Calu3 (cell line): ENCODE results near the gene ACTL7B. TPM values are rescaled to one million over a fixed set of nuclear protein-coding genes. Genes with fewer than 3 reads are reported as not detected.

Experiments used
- BruUV-seq: library from RNA; stranded (reverse); fragments of 400-500 nt; replicated peaks from 2 replicates; lab custom pipeline; 2021; lab: Mats Ljungman, UMichigan
- CTCF ChIA-PET: fragments of 300-600 bp; sonication (Branson Sonifier 250); formaldehyde crosslinking; loops from one replicate; lab custom pipeline; 2022; ENCODE audit warnings: antibody characterized with exemption; lab: Charles Lee
- DNase-seq: peaks from one replicate; pipeline ENCODE4 v3.0.0; 2022
- H3K27ac Mint-ChIP-seq: one replicate; pipeline ENCODE4 v1.8.0; 2022; ENCODE audit warnings: mixed read lengths; ENCODE audit not compliant: unreplicated experiment
- H3K27me3 Mint-ChIP-seq: one replicate; pipeline ENCODE4 v1.8.0; 2022; ENCODE audit warnings: mixed read lengths; ENCODE audit not compliant: unreplicated experiment
- H3K36me3 Mint-ChIP-seq: one replicate; pipeline ENCODE4 v1.8.0; 2022; ENCODE audit warnings: mild to moderate bottlenecking, moderate library complexity, mixed read lengths; ENCODE audit not compliant: insufficient read depth, unreplicated experiment
- H3K4me1 Mint-ChIP-seq: one replicate; pipeline ENCODE4 v1.8.0; 2022; ENCODE audit warnings: mild to moderate bottlenecking, low read depth, mixed read lengths; ENCODE audit not compliant: unreplicated experiment
- H3K4me3 Mint-ChIP-seq: one replicate; pipeline ENCODE4 v1.8.0; 2022; ENCODE audit warnings: mild to moderate bottlenecking, low read depth, moderate library complexity, mixed read lengths; ENCODE audit not compliant: unreplicated experiment
- H3K9me3 Mint-ChIP-seq: one replicate; pipeline ENCODE4 v1.8.0; 2022; ENCODE audit warnings: low read depth, mixed read lengths; ENCODE audit not compliant: unreplicated experiment
- intact Hi-C: fragments of 100-400 bp; cut with micrococcal nuclease; formaldehyde crosslinking; loops from one replicate; pipeline ENCODE4 v1.10.0; 2022; ENCODE audit not compliant: unreplicated experiment
- total RNA-seq: library from RNA; stranded (reverse); gene quantifications from 2 replicates; pipeline ENCODE4 v1.2.3, GENCODE V29; 2022
- TF ChIP-seq, protein P1 (sequence below): fragments of 200-600 bp; IDR thresholded peaks from one replicate; pipeline ENCODE4 v1.8.0; 2022; ENCODE audit warnings: antibody characterized with exemption; ENCODE audit not compliant: unreplicated experiment

Gene ACTL7B
- total RNA-seq, 1 experiment from 2014 or later = not detected

DNA sequence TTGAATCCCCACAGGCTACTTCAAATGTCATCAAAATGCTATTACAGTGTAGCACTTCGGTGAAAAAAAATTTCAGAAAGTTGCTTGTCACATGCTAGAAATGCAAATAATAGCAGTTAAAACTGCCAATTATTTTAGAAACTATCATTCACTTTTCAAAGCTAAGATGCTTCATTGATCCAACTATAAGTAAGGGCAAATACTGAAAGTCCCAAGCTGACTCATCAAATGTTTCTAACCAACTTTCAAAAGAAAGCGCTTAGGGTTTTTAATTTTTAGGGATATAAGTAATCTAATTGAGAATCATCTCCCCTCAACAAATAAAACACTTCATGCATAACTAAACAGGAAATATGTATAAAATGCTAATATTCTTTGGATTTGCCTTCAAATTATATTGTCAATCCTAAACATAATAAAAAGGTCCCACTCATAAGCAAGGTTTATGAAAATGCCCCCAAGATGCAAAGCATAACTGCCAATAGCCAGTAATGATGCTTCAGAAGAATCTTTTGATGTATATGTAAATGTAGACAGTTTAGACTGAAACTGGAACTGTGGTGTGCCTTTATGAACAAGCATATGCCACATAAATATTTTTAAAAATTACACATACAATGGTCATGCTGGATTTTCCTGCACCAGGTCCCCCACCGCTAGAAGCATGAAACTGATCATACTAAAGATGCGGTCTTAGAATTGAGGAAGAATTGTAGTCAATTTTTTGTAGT, 18.4 kb upstream of the ACTL7B start:
- Mint-ChIP-seq H3K36me3 (peaks cover 5% of the 10 kb centered on the region), H3K4me1 (no peaks in the 10 kb centered on the region), H3K27ac (no peak overlapping the region), H3K4me3 (no peak overlapping the region), H3K27me3 (no peaks in the 10 kb centered on the region), H3K9me3 (no peaks in the 10 kb centered on the region)
- TF ChIP-seq, protein P1, sequence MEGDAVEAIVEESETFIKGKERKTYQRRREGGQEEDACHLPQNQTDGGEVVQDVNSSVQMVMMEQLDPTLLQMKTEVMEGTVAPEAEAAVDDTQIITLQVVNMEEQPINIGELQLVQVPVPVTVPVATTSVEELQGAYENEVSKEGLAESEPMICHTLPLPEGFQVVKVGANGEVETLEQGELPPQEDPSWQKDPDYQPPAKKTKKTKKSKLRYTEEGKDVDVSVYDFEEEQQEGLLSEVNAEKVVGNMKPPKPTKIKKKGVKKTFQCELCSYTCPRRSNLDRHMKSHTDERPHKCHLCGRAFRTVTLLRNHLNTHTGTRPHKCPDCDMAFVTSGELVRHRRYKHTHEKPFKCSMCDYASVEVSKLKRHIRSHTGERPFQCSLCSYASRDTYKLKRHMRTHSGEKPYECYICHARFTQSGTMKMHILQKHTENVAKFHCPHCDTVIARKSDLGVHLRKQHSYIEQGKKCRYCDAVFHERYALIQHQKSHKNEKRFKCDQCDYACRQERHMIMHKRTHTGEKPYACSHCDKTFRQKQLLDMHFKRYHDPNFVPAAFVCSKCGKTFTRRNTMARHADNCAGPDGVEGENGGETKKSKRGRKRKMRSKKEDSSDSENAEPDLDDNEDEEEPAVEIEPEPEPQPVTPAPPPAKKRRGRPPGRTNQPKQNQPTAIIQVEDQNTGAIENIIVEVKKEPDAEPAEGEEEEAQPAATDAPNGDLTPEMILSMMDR = no peak
- BruUV-seq = no TSS peak
- intact Hi-C loops = no loop called here
- CTCF ChIA-PET = no interaction called here
- no peak for DNase-seq

DNA sequence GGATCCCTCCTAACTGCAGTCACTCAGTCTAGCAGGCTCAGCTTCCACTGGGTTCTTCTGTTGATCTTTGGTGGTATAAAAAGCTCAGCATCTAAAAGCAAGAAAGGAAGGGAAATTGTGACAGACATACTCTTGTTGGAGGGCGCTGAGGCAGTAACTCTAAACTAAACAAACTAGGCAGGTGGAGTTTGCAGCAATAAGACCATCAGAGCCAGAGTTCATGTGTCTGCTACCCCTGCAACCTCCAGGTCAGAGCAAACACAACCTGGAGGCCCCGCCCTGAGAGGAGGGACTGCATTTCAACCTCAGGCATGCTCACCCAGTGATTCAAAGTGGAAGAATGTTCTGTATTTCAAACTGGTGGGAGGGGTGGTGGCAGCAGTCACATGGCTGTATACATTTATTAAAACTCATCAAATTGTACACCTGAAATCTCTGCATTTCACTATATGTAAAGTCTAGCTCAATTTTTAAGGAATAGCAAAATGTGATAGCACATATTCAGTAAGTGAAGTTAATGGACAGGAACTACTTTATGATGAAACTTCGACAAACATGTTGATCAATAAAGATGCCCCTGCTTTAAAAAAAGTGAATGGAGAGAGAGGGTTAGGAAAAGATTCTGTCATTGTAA, 13.4 kb upstream of the ACTL7B start:
- no peaks in the 10 kb centered on the region for H3K4me1 Mint-ChIP-seq
- peak; percentile 45 for DNase-seq
- peaks cover 4% of the 10 kb centered on the region for H3K36me3 Mint-ChIP-seq
- CTCF ChIA-PET = no interaction called here
- no peak overlapping the region for H3K27ac Mint-ChIP-seq
- BruUV-seq = no TSS peak
- H3K27me3 Mint-ChIP-seq = no peaks in the 10 kb centered on the region
- H3K9me3 Mint-ChIP-seq = no peaks in the 10 kb centered on the region
- intact Hi-C loops = no loop called here
- TF ChIP-seq, protein P1 = no peak
- H3K4me3 Mint-ChIP-seq = no peak overlapping the region

DNA sequence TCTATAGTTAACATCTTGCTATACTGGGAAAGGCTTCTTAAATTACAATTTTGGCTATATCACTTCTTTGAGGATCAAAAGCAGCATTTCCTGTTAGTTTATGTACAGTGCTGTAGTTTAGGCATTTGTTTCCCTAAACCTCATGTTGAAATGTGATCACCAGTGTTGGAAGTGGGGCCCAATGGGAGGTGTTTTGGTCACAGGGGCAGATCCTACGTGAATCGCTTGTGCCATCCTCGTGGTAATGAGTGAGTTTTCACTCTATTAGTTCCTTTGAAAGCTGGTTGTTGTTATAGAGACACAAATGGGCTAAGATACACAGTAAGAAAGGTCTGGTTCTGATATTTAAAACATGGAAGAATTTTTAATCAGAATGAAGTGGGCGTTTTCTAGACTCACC, 12.0 kb upstream of the ACTL7B start:
- no peaks in the 10 kb centered on the region for H3K27me3 Mint-ChIP-seq
- H3K4me3 Mint-ChIP-seq = no peak overlapping the region
- intact Hi-C loops = no loop called here
- no TSS peak for BruUV-seq
- H3K36me3 Mint-ChIP-seq = peaks cover 4% of the 10 kb centered on the region
- no peak overlapping the region for H3K27ac Mint-ChIP-seq
- TF ChIP-seq, protein P1 = no peak
- no peak for DNase-seq
- H3K9me3 Mint-ChIP-seq = no peaks in the 10 kb centered on the region
- H3K4me1 Mint-ChIP-seq = no peaks in the 10 kb centered on the region
- CTCF ChIA-PET = no interaction called here

DNA sequence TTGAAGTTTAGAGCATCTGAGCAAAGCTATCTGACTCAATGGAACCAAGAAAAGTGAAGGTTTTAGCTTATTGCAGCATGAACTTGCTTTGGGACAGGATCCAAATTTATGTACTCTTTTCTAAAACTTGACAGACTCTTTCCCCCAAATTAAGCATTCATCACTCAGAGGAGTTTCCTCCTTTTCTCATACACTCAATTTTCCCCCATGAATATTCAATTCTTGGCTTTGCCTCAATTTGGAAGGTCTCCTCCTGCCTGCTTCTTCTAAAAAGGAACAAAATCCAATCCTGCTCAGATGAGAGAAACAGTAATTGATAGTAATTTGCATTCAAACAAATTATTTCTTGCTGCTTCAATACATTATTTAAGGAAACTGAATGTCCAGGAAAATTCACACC, 11.3 kb upstream of the ACTL7B start:
- Mint-ChIP-seq H3K9me3 (no peaks in the 10 kb centered on the region), H3K4me3 (no peak overlapping the region), H3K36me3 (no peaks in the 10 kb centered on the region), H3K4me1 (no peaks in the 10 kb centered on the region), H3K27ac (no peak overlapping the region), H3K27me3 (no peaks in the 10 kb centered on the region)
- no TSS peak for BruUV-seq
- CTCF ChIA-PET = no interaction called here
- TF ChIP-seq, protein P1 = no peak
- no peak for DNase-seq
- intact Hi-C loops = no loop called here
